ENCODE results near the gene COA3. TPM values are rescaled to one million over a fixed set of nuclear protein-coding genes. Genes with fewer than 3 reads are reported as not detected.
A peak's percentile ranks its signal among the peaks of the same experiment; 100 is the strongest.

The COA3 gene
- total RNA-seq, 1 donor from 2014 or later: 53.4 TPM

DNA sequence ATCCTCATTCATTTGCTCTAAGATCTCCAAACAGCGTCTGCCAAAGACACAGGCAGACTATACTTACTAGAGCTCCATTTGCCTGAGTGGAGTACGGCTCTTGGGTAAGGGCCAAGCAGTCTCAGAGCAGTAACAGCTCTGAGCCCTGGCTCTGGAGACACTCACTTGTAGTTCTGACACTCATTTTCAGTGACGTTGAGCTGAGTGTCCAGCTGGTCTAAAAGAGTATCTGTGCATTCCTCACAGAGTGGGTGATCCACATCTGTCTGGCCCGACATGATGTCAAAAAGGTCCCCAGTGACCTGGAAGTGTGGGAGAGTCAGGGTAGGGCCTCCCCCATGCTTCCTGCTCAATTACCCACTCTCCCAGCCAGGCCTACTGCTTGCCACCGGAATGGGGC, 19.9 kb upstream of the COA3 start:
- DNase-seq (ENCODE audit: low read depth): no peak

DNA sequence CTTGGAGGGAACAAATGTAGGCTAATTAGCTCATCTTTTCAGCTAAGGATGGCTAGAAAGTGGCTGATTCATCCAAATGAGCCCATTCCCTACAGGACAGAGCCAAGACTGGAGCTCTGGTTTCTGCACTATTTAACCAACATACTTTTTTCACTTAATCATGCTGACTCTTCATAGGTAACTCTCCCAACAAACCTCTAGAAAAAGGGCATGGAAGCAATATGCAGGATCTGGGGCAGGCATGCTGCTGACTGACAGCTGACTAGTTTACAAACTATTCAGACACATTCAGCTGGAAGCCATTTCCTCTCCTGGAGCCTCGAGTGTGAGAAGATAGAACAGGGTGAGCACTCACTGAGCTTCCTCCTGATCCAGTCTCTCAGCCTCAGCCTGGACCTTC, 19.4 kb upstream of the COA3 start:
- DNase-seq (ENCODE audit: low read depth): no peak

DNA sequence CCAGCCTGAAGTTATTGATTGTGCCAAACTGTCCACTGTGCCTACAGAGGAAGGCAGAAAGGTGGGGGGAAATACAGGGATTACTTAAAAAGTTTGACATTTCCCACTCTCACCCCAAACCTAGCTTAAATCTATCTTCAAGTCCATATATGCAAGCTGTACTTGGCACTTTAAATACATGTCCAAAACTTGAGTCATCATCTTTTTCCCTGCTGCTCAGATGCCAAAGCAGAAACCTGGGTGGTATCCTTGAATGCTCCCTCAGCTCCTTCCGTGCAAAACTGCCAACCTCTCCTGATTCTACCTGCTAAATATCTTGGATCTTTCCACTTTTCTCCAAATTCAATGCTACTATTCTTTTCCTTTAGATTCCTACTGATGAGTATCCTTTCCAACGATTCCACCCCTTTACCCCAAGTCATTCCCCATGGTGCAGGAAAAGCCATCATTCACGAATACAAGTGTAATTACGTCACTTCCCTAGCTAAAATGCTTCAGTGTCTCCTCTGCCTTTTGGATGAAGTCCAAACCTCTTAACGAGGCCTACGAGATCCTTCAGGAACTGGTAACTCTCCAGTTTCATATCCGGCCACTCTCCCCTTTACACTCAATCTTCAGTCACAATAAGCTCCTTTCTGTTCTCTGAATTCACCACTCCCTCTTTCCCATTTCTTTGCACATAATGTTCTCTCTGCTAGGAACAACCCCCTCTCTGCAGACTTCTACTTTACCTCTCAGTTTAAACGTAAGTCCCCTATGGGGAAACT, 16.3 kb upstream of the COA3 start:
- DNase-seq (ENCODE audit: low read depth): no peak

DNA sequence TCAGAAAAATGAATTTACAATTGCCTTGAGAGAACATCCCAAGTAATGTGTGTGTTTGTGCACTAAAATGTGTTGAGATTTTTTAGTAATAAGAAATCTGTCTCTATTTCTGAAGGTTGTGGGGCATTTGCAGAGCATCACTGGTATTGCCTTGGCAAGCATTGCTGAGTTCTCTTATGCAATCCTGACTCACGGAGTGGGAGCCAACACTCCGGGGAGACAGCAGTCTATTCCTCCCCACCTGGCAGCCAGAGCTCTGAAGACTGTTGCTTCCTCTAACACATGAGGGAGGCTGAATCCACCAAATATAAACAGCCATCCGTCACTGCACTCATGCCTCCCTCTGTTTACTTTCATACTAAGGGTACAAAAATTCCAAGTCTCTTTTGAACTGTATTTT, 10.7 kb upstream of the COA3 start:
- DNase-seq (ENCODE audit: low read depth): peak; percentile 18

DNA sequence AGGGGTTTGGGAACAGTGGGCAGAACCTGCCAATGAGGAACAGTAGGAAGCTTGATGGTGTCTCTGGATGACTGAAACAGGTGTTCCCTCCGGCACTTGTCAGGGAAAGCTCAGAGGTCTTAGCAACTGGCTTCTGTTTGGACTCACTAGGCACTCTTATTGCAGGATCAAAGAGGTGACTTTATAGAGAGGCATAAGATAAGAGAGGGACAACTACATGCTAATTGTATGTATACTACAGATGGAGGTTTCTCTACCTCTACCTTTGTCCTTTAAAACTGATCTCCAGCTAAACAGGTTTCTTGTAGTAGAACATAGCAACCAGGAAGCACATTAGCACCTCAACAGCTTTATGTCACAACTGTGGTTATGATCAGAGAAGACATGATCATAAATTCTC, 7.7 kb upstream of the COA3 start:
- no peak for DNase-seq (ENCODE audit: low read depth)

DNA sequence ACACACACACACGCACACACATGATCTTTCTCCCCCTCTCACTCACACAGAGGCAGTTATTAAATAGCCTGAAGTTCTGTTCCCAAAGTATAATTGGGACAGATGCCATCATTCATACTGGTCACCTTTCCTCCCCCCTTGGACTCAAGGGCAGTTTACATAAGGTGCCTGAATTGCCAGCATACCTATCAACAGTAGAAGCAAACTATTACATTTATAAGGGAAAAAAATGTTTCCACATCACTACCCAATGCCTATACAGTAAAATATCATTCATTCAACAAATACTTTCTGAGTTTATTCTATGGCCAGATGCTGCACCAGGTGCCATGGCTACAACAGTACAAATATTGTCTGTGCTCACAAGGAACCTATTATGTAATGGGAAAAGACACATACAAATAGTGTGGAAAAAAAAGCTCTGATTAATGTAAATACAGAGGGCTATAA, 6.4 kb upstream of the COA3 start:
- no peak for DNase-seq (ENCODE audit: low read depth)

DNA sequence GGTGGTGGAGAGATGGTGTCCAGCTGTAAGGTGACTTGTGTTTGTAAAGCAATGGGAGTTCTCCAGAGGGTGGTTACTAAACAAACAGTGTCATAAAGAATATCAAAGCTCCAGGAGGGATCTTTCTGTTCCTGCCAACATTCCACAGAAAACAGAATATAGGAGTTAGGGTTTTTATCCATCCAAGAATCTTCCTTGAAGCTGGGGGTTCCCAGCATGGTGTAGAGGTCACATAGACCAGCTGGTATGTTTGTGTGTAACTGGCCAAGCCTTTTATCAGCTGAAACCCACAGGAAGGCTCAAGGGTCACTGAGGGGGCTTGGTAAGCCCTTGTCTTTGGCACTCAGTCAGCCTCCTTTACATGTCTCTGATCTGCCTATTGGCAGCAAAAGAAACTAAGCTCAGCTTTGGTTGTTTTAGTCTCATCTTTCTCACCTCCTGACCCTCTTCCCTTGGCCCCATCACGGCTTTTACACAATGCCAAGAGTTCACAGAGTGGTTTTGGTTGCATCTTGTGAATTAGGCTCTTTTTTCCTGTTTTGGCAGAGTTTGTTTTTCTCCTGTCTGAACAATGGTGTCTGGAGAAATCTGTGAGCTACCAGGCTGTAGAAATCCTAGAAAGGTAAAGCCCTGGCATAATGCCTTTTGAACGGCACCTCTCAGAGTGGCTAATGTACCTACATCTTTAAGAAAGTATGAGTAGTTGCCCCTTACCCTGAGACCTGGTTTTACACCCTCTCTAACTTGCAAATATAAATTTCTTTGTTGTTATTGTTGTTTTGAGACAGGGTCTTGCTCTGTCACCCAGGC, 4.8 kb upstream of the COA3 start:
- no peak for DNase-seq (ENCODE audit: low read depth)

DNA sequence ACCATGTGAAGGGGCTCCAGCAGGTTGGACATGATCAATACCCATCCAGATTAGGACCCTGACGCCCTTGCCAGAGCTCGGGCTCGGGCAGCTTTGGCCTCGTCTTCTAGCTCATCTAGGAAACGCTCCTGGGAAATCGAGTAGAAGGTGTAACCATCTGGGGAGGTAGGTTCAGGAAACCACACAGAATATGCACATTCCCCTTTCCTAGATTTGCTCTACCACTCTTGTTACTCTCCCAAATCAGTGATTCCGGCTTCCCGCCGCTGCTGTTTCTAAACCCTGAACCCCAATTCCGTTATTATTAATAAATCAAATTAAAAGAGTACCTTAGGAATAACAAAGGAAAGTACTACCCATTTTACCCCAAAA, 507 bp downstream of the COA3 start:
- no peak for DNase-seq (ENCODE audit: low read depth)

DNA sequence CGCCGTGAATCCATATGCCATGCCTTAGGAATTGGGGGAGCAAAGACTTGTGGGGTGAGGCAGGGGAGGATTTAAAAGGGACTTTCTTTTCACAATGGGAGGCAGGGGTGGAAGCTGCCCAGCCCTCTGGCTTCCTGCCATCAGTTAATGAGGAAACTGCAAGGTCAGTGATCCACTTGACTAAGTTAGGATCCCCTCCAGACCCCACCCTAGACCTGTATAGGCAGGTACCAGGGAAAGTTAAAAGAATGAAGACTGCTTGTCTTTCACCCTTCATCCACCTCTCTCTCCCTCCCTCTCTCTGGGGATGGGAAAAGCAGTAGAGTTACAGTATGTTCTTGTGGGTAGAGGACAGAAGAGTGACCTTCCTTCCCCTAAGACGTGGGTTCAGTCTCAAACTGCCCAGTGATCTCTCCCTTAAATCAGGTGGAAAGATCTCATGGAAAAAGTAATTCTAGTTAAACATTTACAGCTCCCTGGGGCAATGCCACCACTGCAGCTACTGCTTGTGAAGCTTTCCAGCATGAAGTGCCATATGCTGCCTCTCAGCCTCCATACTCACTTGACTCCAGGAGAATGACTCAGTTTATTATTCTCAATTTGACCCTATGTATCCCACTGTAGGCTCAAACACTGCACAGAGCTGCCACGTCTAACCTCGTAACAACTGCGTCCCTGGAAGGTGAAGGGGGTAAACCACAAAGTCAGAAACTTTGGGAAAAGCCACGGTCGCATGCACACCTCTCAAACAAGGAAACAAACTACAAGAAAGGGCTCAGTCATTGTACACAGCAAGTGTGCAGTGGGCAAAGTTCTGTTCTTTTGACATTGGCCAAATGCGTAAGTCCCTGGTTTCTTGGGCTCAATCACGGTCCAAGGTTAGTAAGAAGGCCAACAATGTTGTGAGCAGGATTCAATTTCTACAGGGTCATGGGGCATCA, 1.2 kb downstream of the COA3 start:
- DNase-seq (ENCODE audit: low read depth): no peak

DNA sequence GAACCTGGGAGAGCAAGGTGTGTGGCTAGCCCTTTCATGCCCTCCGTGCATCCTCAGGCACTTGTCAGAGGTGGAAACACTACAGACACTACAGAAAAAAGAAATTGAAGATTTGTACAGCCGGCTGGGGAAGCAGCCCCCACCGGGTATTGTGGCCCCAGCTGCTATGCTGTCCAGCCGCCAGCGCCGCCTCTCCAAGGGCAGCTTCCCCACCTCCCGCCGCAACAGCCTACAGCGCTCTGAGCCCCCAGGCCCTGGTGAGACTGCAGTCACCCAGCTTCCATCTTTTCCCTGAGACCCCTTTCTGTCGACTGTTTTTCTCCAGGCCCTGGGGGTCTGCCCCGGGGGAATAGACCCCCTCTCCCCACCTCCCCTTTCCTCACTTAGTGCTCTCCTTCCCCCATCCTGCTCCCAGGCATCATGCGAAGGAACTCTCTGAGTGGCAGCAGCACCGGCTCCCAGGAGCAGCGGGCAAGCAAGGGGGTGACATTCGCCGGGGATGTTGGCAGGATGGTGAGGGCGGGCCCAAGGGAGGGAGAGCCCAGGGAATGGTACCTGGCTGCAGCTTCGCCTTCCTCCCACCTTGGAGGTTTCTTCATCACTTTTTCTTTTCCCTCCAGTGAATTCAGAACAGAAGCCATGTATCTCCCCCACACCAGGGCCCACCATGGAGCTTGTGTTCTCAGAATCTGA, 2.3 kb downstream of the COA3 start:
- DNase-seq (ENCODE audit: low read depth): no peak

DNA sequence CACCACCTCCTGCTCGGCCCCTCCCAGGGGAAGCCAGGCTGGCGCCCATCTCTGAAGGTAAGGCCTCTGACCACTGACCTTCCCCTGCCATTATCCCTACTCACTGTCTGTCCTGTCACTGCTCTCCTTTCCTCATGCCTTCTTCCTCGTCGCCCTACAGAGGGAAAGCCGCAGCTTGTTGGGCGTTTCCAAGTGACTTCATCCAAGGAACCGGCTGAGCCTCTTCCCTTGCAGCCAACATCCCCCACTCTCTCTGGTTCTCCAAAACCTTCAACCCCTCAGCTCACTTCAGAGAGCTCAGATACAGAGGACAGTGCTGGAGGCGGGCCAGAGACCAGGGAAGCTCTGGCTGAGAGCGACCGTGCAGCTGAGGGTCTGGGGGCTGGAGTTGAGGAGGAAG, 3.0 kb downstream of the COA3 start:
- no peak for DNase-seq (ENCODE audit: low read depth)

DNA sequence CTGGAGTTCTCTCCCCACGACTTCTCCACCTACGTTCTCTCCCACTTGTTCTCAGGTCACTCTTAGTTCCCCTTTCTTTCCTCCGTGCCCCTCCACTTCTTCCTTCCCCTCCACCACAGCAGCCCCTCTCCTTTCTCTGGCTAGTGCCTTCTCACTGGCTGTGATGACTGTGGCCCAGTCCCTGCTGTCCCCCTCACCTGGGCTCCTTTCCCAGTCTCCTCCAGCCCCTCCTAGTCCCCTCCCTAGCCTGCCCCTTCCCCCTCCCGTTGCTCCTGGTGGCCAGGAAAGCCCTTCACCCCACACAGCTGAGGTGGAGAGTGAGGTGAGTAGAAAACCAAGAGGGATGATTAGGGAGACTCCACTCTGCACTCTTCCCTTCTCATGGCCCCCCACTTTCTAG, 3.4 kb downstream of the COA3 start:
- no peak for DNase-seq (ENCODE audit: low read depth)

DNA sequence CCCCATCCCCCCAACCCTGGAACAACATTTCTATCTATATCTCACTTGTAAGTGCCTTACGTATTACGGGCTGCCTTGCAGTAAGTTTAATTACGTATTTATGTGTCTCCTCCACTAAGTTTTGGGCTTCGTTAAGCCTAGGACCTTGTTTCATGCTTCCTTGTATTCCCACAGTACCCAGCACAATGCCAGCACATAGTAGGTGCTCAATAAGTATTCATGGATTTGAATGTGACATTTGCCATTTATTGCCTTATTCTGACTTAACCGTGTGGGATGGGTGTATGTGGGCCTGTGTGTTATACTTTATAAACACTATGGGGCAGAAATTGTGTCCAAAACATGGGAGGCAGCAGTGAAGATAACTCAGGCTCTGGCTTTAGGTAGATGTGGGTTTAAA, 6.0 kb downstream of the COA3 start:
- DNase-seq (ENCODE audit: low read depth): no peak

DNA sequence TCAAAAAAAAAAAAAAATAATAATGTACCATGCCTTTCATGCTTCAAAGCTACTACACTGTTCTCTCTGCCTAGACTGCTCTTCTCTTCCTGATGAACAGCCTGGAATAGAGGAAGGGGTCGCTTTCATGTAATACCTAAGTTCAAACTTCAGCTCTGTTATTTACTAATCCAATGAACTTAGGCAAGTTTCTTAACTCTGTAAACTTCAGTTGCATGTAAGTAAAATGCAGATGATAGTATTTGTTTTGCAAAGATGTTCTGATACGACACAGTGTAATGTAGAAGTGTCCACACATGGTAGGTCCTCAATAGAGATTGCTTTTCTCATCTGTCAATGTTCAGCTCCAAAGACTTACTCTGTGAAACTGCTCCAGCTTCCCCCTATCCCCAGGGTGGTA, 6.6 kb downstream of the COA3 start:
- no peak for DNase-seq (ENCODE audit: low read depth)

DNA sequence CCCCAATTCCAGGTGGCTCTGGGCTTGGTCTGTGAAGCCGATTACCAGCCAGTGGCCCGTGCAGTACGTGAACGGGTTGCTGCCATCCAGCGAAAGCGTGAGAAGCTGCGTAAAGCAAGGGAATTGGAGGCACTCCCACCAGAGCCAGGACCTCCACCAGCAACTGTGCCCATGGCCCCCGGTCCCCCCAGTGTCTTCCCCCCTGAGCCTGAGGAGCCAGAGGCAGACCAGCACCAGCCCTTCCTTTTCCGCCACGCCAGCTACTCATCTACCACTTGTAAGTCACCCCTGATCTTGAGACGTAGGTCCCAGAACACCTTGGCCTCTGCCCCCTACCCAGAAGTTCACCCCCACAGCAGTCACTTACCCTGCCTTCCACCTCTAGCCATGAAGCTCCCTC, 11.2 kb downstream of the COA3 start:
- DNase-seq (ENCODE audit: low read depth): no peak

DNA sequence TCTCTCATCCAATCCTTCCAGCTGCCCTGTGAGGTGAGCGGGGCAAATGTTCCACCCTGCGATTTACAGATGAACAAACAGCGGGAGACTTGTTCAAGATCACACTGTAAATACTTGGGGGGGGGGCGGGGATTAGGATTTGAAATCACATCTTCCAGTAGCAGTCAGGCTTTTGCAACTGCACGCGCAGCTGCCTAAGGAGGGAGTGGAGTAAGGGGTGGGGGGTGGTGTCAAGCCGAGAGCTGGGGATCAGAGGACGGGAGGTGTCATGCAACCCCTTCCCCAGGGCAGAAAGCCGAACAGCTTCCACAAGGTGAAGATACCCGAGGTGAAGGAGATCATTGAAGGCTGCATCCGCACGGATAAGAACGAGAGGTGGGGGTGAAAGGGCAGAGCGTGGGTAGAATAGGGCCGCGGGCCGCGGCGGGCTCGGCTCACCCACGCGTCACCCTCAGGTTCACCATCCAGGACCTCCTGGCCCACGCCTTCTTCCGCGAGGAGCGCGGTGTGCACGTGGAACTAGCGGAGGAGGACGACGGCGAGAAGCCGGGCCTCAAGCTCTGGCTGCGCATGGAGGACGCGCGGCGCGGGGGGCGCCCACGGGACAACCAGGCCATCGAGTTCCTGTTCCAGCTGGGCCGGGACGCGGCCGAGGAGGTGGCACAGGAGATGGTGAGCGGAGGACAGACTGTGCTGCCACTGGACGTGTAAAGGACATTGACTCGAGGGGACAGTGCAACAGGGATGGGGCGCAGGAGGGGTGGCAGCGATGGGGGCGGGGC, 13.5 kb downstream of the COA3 start:
- no peak for DNase-seq (ENCODE audit: low read depth)

DNA sequence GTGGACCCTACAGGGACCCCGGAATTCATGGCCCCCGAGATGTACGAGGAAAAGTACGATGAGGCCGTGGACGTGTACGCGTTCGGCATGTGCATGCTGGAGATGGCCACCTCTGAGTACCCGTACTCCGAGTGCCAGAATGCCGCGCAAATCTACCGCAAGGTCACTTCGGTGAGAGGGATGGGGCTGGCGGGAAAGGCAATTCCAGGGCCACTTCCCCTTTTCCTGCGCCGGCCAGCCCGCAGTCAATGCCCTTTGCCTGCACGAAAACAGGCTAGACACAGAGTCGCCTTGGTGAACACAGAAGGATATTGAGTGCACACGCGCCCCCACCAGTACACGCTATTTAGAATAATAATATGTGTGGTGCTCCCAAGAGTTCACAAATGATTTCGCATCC, 14.1 kb downstream of the COA3 start:
- DNase-seq (ENCODE audit: low read depth): no peak

DNA sequence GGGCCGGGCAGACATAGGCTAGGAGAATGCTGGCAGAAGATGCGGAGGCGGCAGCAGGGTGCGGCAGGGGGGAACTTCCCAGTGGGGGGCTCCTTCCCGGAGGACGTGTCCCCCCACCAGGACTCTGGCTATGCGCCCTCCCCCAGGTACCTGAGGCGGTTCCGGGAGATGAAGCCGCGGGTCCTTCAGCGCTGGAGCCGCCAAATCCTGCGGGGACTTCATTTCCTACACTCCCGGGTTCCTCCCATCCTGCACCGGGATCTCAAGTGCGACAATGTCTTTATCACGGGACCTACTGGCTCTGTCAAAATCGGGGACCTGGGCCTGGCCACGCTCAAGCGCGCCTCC, 14.7 kb downstream of the COA3 start:
- no peak for DNase-seq (ENCODE audit: low read depth)

DNA sequence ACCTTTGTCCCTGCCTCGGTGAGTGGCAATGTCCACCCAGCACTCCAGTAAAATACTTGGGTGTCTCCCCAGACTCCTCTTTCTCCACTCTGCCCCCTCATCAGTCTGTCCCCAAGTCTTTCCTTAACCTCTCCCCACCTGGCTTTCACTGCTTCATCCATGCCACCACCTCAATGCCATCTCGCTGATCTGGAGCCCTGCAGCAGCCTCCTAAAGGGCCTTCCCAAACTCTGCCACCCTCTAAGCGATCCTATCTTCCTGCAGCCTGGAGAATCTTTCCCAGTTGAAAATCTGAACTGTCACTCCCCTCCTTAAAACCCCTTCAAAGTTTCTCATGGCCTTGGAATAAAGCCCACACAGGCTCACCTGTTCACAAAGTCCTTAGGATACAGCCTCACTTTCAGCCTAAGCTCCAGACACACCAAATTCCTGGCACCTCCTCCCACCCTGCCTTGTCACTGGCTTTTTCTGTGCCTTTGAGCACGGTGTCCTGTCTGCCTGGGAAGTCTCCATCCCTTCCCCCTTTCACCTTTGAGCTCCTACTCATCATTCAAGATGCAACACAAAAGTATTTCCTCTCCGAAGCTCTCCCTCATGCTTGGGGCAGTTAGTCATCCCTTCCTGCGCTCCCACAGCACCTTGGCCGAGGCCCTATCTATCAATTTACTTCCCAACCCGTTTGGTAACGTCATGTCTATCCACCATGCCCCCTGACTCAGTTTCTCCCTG, 15.3 kb downstream of the COA3 start:
- no peak for DNase-seq (ENCODE audit: low read depth)
